Ovary (tissue), 9 donors: ENCODE results near the gene HEATR5A. TPM values are rescaled to one million over a fixed set of nuclear protein-coding genes. Genes with fewer than 3 reads are reported as not detected.

ENCODE experiments used
- DNase-seq, 5 donors: peaks; one replicate each; pipeline ENCODE4 v3.0.0-alpha.2; 2019 to 2020
- H3K27ac ChIP-seq, 2 donors: fragments of 200-600 bp; one replicate each; pipeline versions ENCODE4 v1.5.1 to v1.8.0; 2019 to 2022
- H3K27me3 ChIP-seq: fragments of 200-600 bp; one replicate; pipeline ENCODE4 v1.8.0; 2022
- H3K36me3 ChIP-seq: fragments of 200-600 bp; sonication (generic); one replicate; pipeline ENCODE4 v1.5.1; 2019
- H3K4me1 ChIP-seq: one replicate; pipeline ENCODE4 v1.8.1; 2013; ENCODE audit warnings: mild to moderate bottlenecking, moderate library complexity; ENCODE audit not compliant: insufficient read depth
- H3K4me3 ChIP-seq: fragments of 200-600 bp; sonication (generic); one replicate; pipeline ENCODE4 v1.5.1; 2017
- H3K9me3 ChIP-seq, 2 donors: fragments of 200-600 bp in 1 of 2; sonication (generic) in 1 of 2; one replicate each; pipeline versions ENCODE4 v1.5.1 to v1.8.1; 2013 to 2019; ENCODE audit warnings: mild to moderate bottlenecking in 1 of 2, moderate library complexity in 1 of 2
- EP300 ChIP-seq: sonication (generic); formaldehyde crosslinking; IDR thresholded peaks from one replicate; pipeline ENCODE4 v1.6.1; 2017; ENCODE audit warnings: antibody characterized with exemption
- POLR2A ChIP-seq: fragments of 450-650 bp; IDR thresholded peaks from one replicate; pipeline ENCODE4 v1.6.1; 2017; ENCODE audit warnings: antibody characterized with exemption, mild to moderate bottlenecking, moderate library complexity
- WGBS, 3 donors: extraction: QIAGEN DNeasy Blood & Tissue Kit in 1 of 3; methylation state at CpG; one replicate each; pipeline versions ENCODE4 v1.1.5 to v1.1.7; 2013 to 2017; 5-methylcytosine and 5-hydroxymethylcytosine counted together
- intact Hi-C, 4 donors: fragments of 100-400 bp; cut with DNase I; formaldehyde crosslinking; loops; one replicate each; pipeline versions ENCODE4 v1.11.0 to v1.15.1; 2022 to 2023
- polyA plus RNA-seq, 2 donors: library from polyadenylated mRNA; stranded (reverse); fragments of 200-250 nt in 1 of 2; fragments of 350-450 nt in 1 of 2; fragmentation: Illumina TruSeq in 1 of 2; extraction: RNeasy Lipid Tissue Mini Kit (QIAGEN cat#74804) in 1 of 2; gene quantifications; one replicate each; pipeline ENCODE4 v1.2.3, GENCODE V29; 2013 to 2014
- total RNA-seq, 7 donors: library from RNA; depleted of rRNA in 2 of 7; stranded (reverse); fragments of >200 nt in 2 of 7; fragmentation: NEBNext Ultra II Directional in 3 of 7; extraction: Animal tissue kit (Norgen Biotek cat#: 25700) in 3 of 7; gene quantifications; one replicate each; pipeline versions ENCODE4 v1.1.0 to v1.2.4, GENCODE V29; 2016 to 2023
- TF ChIP-seq, protein P1 (sequence below), 3 donors: fragments of 450-650 bp in 2 of 3; fragments of 200-600 bp in 1 of 3; IDR thresholded peaks; one replicate each; pipeline versions ENCODE4 v1.5.1 to v1.8.0; 2016 to 2022; ENCODE audit warnings: antibody characterized with exemption in 3 of 3, mild to moderate bottlenecking in 1 of 3
- donor health status: DM: no; HTN: no; CAD: no; lungs with moderate emphysema.
- donor health status: DM: no; HTN: no; CAD: no.
- donor health status: Bipolar disorder and iron deficiency.
- donor health status: DM: yes; HTN: yes; CAD: no.
- donor health status: DM: no; HTN: no; CAD: no.
- donor health status: DM: yes; HTN: yes; CAD: no.

The HEATR5A gene
- total and polyA plus RNA-seq, 9 donors = 6.2 to 32.9 (median 22.4) TPM

GRCh38 chr14:31457665-31458659 lies 37.6 kb upstream of the HEATR5A start:
- TF ChIP-seq, protein P1, sequence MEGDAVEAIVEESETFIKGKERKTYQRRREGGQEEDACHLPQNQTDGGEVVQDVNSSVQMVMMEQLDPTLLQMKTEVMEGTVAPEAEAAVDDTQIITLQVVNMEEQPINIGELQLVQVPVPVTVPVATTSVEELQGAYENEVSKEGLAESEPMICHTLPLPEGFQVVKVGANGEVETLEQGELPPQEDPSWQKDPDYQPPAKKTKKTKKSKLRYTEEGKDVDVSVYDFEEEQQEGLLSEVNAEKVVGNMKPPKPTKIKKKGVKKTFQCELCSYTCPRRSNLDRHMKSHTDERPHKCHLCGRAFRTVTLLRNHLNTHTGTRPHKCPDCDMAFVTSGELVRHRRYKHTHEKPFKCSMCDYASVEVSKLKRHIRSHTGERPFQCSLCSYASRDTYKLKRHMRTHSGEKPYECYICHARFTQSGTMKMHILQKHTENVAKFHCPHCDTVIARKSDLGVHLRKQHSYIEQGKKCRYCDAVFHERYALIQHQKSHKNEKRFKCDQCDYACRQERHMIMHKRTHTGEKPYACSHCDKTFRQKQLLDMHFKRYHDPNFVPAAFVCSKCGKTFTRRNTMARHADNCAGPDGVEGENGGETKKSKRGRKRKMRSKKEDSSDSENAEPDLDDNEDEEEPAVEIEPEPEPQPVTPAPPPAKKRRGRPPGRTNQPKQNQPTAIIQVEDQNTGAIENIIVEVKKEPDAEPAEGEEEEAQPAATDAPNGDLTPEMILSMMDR (IDR thresholded peaks at IDR 0.05) = no peak
- TF ChIP-seq POLR2A (no peak), EP300 (no peak)
- Histone ChIP-seq H3K27ac (peak overlapping the region in 1 of 2 donors; percentile 84), H3K4me3 (peak overlapping the region; percentile 85), H3K27me3 (no peaks in the 10 kb centered on the region), H3K9me3 (no peaks in the 10 kb centered on the region), H3K4me1 (peaks cover 2% of the 10 kb centered on the region), H3K36me3 (no peaks in the 10 kb centered on the region)
- WGBS, 3 donors = 36 to 45% (median 38%) methylated on average over 11 of the region's 11 CpGs
- intact Hi-C loops = no loop called here
- DNase-seq = no peak

DNA sequence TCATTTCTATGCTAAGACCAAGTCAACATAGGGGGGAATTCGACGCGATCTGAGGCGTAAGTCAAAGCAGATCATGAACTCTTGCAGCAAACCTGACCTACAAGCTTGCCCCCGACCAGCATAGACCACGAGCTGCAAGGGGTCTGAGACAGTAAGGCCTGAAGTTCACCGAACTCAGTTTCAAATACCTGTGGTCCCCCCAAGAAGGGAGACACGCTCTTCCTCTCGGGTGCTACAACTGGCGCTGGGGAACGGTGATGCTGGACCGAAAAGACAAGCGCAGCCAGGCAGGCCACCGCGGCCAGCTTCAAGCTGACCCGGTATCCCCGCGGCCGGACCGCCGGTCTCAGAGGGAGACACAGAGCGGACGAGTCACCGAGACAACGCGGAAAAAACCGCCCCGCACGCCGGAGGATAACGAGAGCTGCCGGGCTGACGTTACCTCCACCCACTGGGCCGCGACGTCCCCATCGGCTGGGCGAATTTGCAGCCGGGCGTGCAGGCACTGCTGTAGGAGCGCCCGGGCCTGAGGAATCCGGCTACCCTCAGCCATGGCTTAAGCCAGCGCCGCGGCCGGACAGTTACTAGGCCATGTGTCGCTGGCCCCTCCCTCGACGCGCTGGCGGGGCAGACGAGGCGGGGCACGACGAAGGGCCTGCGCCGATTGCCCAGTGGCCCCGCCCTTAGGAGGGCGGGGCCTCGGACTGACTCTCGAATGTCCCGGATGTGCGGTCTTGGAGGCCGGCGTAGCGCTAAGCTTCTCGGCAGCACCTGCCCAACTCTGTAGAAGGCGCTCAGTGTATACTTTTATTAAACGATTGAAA lies 36.7 kb upstream of the HEATR5A start, which contains the start of gene DTD2:
TSS of gene DTD2 (minus strand) at position 666 of the 824 bp plus-strand sequence. CDS start at position 553, 113 bp downstream.
- Histone ChIP-seq H3K4me3 (peak within 1 kb of the TSS; percentile 85), H3K36me3 (no peaks in the 10 kb centered on the region), H3K4me1 (peaks cover 2% of the 10 kb centered on the region), H3K27me3 (no peaks in the 10 kb centered on the region), H3K9me3 (no peaks in the 10 kb centered on the region), H3K27ac (peak within 1 kb of the TSS; percentile 23 to 84)
- TF ChIP-seq EP300 (no peak), POLR2A (peak; percentile 77)
- TF ChIP-seq, protein P1 (IDR thresholded peaks at IDR 0.05) = no peak
- intact Hi-C loops = no loop called here
- WGBS, 3 donors = 1 to 2% (median 1%) methylated on average over 48 to 70 of the region's 70 CpGs
- peak; percentile 93 to 96 (median 94) for DNase-seq

DNA sequence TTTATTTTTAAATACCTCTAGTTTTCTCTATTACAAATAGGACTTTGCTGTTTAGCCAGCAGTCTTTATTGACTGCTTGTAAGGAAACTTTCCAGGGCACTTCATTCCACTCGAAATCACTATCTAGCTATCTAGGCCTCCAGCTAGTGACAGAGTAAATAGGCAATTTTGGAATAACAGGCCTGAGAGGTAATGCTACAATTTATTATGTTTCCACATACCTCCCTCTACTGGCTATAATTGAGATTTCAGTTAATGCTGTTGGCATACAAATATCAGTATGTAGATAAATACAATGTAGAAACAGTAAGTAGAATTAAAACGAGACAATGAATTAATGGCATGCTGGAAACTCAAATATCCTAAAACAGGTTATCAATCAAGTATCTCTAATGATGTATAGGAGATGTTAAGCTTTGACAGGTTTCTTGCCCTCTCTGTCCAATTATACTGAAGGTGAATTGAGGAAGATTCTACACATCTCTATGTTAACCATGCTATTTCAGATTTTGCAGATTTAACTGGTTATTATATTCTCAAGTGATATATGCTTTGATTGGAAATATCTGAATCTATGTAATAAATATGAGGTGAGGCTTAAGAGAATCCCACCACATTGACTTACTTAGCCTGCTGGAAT lies 29.7 kb upstream of the HEATR5A start:
- DNase-seq = no peak
- Histone ChIP-seq H3K27me3 (no peaks in the 10 kb centered on the region), H3K4me3 (no peak overlapping the region), H3K36me3 (no peaks in the 10 kb centered on the region), H3K27ac (no peak overlapping the region), H3K9me3 (no peaks in the 10 kb centered on the region), H3K4me1 (peaks cover under 1% of the 10 kb centered on the region)
- 15 to 20% (median 16%) methylated on average over 2 of the region's 2 CpGs for WGBS, 3 donors
- TF ChIP-seq, protein P1 (IDR thresholded peaks at IDR 0.05) = peak; percentile 12 to 29 (median 21)
- TF ChIP-seq POLR2A = no peak
- intact Hi-C loops = no loop called here

GRCh38 chr14:31449136-31449535 lies 28.8 kb upstream of the HEATR5A start:
- 72 to 79% (median 78%) methylated on average over 8 of the region's 8 CpGs for WGBS, 3 donors
- Histone ChIP-seq H3K9me3 (no peaks in the 10 kb centered on the region), H3K36me3 (no peaks in the 10 kb centered on the region), H3K27ac (no peak overlapping the region), H3K27me3 (no peaks in the 10 kb centered on the region), H3K4me1 (no peaks in the 10 kb centered on the region), H3K4me3 (no peak overlapping the region)
- no peak for DNase-seq
- intact Hi-C loops = no loop called here
- TF ChIP-seq EP300 (no peak), POLR2A (no peak)
- TF ChIP-seq, protein P1 (IDR thresholded peaks at IDR 0.05) = no peak
